Uterus (tissue), 2 donors: ENCODE measurements around the gene TOX2.

Experiments used
- CTCF ChIP-seq, 4 experiments: fragments of 200-600 bp in 2 of 4; fragments of 450-650 bp in 2 of 4; sonication (generic) in 2 of 4; IDR thresholded peaks; one replicate each; pipeline ENCODE4 v1.5.1; 2016 to 2019; ENCODE audit warnings: antibody characterized with exemption in 4 of 4, mild to moderate bottlenecking in 2 of 4, moderate library complexity in 1 of 4
- POLR2A ChIP-seq, 2 donors: fragments of 450-650 bp; IDR thresholded peaks; one replicate each; pipeline ENCODE4 v1.6.1; 2016; ENCODE audit warnings: antibody characterized with exemption in 2 of 2, mild to moderate bottlenecking in 1 of 2, moderate library complexity in 1 of 2

- TF ChIP-seq CTCF (IDR thresholded peaks at IDR 0.05) (no peak), POLR2A (IDR thresholded peaks at IDR 0.05) (no peak)
Measured at GRCh38 chr20:43938017-43938655, 23.5 kb downstream of the TOX2 start.
